ENCODE data around the gene CD1E.

CD1E gene

DNA sequence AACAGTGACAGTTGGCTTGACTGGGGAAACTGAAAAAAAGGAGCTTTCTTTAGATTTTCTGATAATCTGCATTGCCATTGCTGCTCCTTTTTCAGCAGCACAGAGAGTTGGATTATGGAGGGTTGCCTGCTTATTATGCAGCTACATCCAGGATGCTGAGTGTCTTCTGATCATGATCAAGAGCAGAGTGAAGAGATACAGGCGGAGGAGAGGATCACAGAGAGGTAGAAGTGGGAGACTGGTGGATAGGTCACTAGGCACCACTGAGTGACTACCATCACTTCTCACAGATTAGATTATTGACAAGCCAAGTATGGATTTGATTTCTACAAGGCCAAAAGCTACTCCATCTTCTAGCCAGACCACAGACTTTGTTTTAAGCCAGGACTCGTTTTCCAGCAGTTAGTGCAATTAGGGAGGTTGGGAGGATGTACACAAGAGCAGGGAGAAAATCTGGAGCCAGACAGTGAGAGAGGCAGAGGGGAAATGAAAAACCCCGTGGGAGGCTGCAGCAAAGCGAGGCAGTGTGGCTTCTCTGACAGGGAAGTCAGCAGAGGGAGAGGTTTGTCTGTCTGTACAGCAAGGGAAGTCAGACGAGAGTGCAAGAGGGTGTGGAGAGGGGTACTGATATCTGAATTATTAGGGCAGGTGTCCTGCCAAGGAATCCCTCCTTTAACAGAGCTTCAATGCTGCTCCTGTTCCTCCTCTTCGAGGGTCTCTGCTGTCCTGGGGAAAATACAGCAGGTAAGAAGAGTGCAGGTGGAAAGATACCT lies at the start of gene CD1E:
Gene CD1E, plus strand, starts transcription at position 592 of the 773 bp plus-strand sequence. Its CDS starts 95 bp downstream, at position 687.
- Histone ChIP-seq H3K4me1 (ENCODE audit: low read length) (peaks cover 16% of the 10 kb centered on the region), H3K27me3 (ENCODE audit: low read depth, low read length) (peaks cover 21% of the 10 kb centered on the region; the same call in 1 of the 2 replicates), H3K79me2 (ENCODE audit: low read length) (no peaks in the 10 kb centered on the region), H3K4me3 (ENCODE audit: low read length) (peak within 1 kb of the TSS; percentile 20; the same call in 1 of the 2 replicates), H4K20me1 (ENCODE audit: insufficient read depth, low read length) (no peaks in the 10 kb centered on the region), H3K4me2 (ENCODE audit: low read length) (peak within 1 kb of the TSS; percentile 52), H3K36me3 (replicated peaks; ENCODE audit: low read depth, low read length) (no peaks in the 10 kb centered on the region), H3K9me3 (ENCODE audit: insufficient read depth, low read length) (no peaks in the 10 kb centered on the region), H2AFZ (ENCODE audit: low read depth, low read length) (peak within 1 kb of the TSS; percentile 37; the same call in 1 of the 2 replicates), H3K9ac (ENCODE audit: low read length) (no peak within 1 kb of the TSS), H3K27ac (ENCODE audit: low read length) (no peak within 1 kb of the TSS)
- no peak for TF ChIP-seq EZH2phosphoT487 (IDR thresholded peaks at IDR 0.05; ENCODE audit: low read depth)
- TF ChIP-seq, protein P1, sequence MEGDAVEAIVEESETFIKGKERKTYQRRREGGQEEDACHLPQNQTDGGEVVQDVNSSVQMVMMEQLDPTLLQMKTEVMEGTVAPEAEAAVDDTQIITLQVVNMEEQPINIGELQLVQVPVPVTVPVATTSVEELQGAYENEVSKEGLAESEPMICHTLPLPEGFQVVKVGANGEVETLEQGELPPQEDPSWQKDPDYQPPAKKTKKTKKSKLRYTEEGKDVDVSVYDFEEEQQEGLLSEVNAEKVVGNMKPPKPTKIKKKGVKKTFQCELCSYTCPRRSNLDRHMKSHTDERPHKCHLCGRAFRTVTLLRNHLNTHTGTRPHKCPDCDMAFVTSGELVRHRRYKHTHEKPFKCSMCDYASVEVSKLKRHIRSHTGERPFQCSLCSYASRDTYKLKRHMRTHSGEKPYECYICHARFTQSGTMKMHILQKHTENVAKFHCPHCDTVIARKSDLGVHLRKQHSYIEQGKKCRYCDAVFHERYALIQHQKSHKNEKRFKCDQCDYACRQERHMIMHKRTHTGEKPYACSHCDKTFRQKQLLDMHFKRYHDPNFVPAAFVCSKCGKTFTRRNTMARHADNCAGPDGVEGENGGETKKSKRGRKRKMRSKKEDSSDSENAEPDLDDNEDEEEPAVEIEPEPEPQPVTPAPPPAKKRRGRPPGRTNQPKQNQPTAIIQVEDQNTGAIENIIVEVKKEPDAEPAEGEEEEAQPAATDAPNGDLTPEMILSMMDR (IDR thresholded peaks at IDR 0.05; ENCODE audit: low read depth, low read length) = peak; percentile 14; the same call in 1 of the 2 replicates

DNA sequence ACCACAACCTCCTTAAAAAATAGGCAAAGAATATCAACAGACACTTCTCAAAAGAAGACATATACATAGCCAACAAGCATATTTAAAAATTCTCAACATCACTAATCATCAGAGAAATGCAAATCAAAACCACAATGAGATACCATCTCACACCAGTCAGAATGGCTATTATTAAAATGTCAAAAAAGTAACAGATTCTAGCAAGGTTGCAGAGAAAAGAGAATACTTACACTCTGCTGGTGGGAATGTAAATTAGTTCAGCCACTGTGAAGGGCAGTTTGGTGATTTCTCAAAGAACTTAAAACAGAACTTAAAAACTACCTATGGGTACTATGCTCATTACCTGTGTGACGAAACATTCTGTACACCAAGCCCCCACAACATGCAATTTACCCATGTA lies 43.1 kb upstream of the CD1E start:
- no peak for TF ChIP-seq EZH2phosphoT487 (IDR thresholded peaks at IDR 0.05; ENCODE audit: low read depth)
- TF ChIP-seq, protein P1 (IDR thresholded peaks at IDR 0.05; ENCODE audit: low read depth, low read length) = no peak
- no peak overlapping the region for H3K4me2 ChIP-seq (ENCODE audit: low read length)
- H3K79me2 ChIP-seq (ENCODE audit: low read length) = no peaks in the 10 kb centered on the region
- no peaks in the 10 kb centered on the region for H4K20me1 ChIP-seq (ENCODE audit: insufficient read depth, low read length)
- no peak overlapping the region for H3K9ac ChIP-seq (ENCODE audit: low read length)
- H3K4me1 ChIP-seq (ENCODE audit: low read length) = peaks cover 12% of the 10 kb centered on the region
- H2AFZ ChIP-seq (ENCODE audit: low read depth, low read length) = no peak overlapping the region
- 0 out of 2 replicates have a peak, but pooled peaks cover 5% of the 10 kb centered on the region for H3K9me3 ChIP-seq (ENCODE audit: insufficient read depth, low read length)
- no peaks in the 10 kb centered on the region for H3K27me3 ChIP-seq (ENCODE audit: low read depth, low read length)
- H3K4me3 ChIP-seq (ENCODE audit: low read length) = no peak overlapping the region
- H3K27ac ChIP-seq (ENCODE audit: low read length) = no peak overlapping the region
- H3K36me3 ChIP-seq (replicated peaks; ENCODE audit: low read depth, low read length) = no peaks in the 10 kb centered on the region

DNA sequence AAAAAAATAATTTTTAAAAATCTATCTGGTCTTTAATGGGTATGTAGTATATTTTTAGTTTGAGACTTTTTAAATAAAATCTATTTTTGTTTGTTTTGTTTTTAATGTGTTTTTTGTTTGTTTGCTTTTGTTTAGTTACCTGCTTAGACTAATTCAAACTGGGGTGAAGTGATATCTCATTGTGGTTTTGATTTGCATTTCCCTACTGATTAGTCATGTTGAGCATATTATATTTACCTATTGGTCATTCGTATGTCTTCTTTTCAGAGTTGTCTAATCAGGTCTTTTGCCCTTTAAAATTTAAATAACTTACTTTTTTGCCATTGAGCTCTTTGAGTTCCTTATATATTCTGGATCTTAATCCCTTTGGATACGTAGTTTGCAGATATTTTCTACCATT lies 42.6 kb upstream of the CD1E start:
- Histone ChIP-seq H3K36me3 (replicated peaks; ENCODE audit: low read depth, low read length) (no peaks in the 10 kb centered on the region), H3K9me3 (ENCODE audit: insufficient read depth, low read length) (0 out of 2 replicates have a peak, but pooled peaks cover 5% of the 10 kb centered on the region), H3K4me3 (ENCODE audit: low read length) (no peak overlapping the region), H3K4me1 (ENCODE audit: low read length) (peaks cover 12% of the 10 kb centered on the region), H3K4me2 (ENCODE audit: low read length) (no peak overlapping the region), H3K27me3 (ENCODE audit: low read depth, low read length) (no peaks in the 10 kb centered on the region), H2AFZ (ENCODE audit: low read depth, low read length) (no peak overlapping the region), H4K20me1 (ENCODE audit: insufficient read depth, low read length) (no peaks in the 10 kb centered on the region), H3K9ac (ENCODE audit: low read length) (no peak overlapping the region), H3K27ac (ENCODE audit: low read length) (no peak overlapping the region), H3K79me2 (ENCODE audit: low read length) (no peaks in the 10 kb centered on the region)
- TF ChIP-seq, protein P1 (IDR thresholded peaks at IDR 0.05; ENCODE audit: low read depth, low read length) = no peak
- no peak for TF ChIP-seq EZH2phosphoT487 (IDR thresholded peaks at IDR 0.05; ENCODE audit: low read depth)

DNA sequence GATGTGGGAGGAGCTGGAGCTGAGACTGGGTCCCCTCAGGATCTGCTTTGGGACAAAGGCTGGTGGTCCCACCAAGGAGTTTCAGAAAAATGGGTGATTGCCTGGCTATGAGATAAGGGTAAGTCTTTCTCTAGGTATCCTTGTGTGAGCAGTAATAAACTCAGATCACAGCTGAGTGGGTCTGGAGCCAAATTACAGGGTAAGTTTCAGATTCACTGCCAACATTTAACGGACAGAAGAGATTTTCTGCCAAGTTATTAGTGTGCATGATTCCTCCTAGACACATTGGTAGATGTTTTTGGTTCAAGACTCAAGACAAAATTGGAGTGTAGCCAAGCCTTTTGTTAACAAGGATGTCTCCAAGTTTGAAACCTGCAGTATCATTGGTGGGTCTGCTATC lies 29.8 kb upstream of the CD1E start:
- no peaks in the 10 kb centered on the region for H3K27me3 ChIP-seq (ENCODE audit: low read depth, low read length)
- H3K4me2 ChIP-seq (ENCODE audit: low read length) = peak overlapping the region; percentile 49
- no peaks in the 10 kb centered on the region for H3K79me2 ChIP-seq (ENCODE audit: low read length)
- no peak overlapping the region; the same call in 1 of the 2 replicates for H3K9ac ChIP-seq (ENCODE audit: low read length)
- H3K9me3 ChIP-seq (ENCODE audit: insufficient read depth, low read length) = peaks cover 23% of the 10 kb centered on the region
- peaks cover 27% of the 10 kb centered on the region for H3K36me3 ChIP-seq (replicated peaks; ENCODE audit: low read depth, low read length)
- H3K4me3 ChIP-seq (ENCODE audit: low read length) = no peak overlapping the region
- no peak for TF ChIP-seq EZH2phosphoT487 (IDR thresholded peaks at IDR 0.05; ENCODE audit: low read depth)
- TF ChIP-seq, protein P1 (IDR thresholded peaks at IDR 0.05; ENCODE audit: low read depth, low read length) = no peak
- no peak overlapping the region for H2AFZ ChIP-seq (ENCODE audit: low read depth, low read length)
- H3K27ac ChIP-seq (ENCODE audit: low read length) = peak overlapping the region; percentile 57; the same call in 1 of the 2 replicates
- H3K4me1 ChIP-seq (ENCODE audit: low read length) = peaks cover 31% of the 10 kb centered on the region
- no peaks in the 10 kb centered on the region for H4K20me1 ChIP-seq (ENCODE audit: insufficient read depth, low read length)

All from OCI-LY3 (cell line).